Measurements from ENCODE around the gene TRAF3IP3. TPM values are rescaled to one million over a fixed set of nuclear protein-coding genes. Genes with fewer than 3 reads are reported as not detected.
A peak's percentile ranks its signal among the peaks of the same experiment; 100 is the strongest.

The TRAF3IP3 gene
- total and polyA plus RNA-seq, 2 experiments from 2014 or later = 0.99 to 1.3 TPM

GRCh38 chr1:209783386-209783785 is 27.5 kb downstream of the TRAF3IP3 start:
- no peak overlapping the region for H3K27ac ChIP-seq
- peak overlapping the region; percentile 54 for H3K4me3 ChIP-seq
- TF ChIP-seq CTCF (IDR thresholded peaks at IDR 0.05; ENCODE audit: low read depth, low read length) = no peak

DNA sequence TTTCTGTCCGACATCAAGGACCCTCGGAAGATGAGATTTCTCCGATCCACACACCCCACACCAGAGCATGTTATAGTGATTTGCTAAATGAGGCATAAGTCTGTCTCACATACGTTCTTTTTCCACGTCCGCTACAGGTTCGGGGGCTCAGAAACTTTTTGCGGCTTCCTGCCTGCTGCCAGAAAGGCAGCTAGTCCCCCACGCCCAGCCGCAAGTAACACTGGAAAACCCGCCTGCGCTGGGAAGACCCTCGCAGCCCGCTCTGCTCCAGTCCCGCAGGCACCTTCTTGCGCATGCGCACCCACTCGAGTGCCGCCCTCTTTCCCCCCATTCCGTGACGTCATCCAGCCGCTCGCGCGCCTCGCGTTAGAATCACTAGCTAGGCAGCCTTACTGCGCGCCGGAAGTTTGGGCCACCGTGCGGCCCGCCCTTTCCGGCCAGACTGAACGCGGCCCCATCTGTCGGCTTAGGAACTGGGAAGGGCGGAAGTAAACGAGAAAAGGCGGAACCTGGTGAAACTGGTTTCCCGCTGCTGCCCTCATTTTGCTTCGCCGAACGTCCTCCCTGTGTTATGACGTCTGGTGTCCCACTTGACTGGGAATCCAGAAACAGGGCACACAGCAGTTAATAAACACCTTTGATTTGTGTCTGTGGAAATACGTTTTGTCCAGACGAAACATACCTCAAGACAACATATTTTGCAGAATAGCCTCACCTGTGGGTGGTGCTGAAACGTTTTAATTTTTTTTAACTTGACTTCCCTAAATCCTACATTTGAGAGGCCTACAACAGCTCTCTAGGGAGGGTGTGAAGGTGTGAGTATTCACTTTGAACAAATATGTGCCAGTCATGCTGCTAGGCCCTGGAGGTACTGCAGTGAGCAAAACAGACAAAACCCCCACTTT is 28.7 kb downstream of the TRAF3IP3 start, which contains the start of gene C1orf74:
TSS of gene C1orf74 (minus strand) at position 295 of the 905 bp plus-strand sequence. CDS start 925 bp downstream, outside the sequence.
- Histone ChIP-seq H3K9me3 (ENCODE audit: low read depth) (no peaks in the 10 kb centered on the region), H3K27ac (peak within 1 kb of the TSS; percentile 86), H3K27me3 (peaks cover 38% of the 10 kb centered on the region), H3K4me1 (ENCODE audit: low read depth) (peaks cover 12% of the 10 kb centered on the region), H3K4me3 (peak within 1 kb of the TSS; percentile 54), H3K36me3 (no peaks in the 10 kb centered on the region)
- TF ChIP-seq CTCF (IDR thresholded peaks at IDR 0.05; ENCODE audit: low read depth, low read length) = no peak
- peak; percentile 98 to 99 for DNase-seq (ENCODE audit: low read depth in 1 of 2, low spot score in 1 of 2)

More at GRCh38 chr1:209783386-209783785, 27.5 kb downstream of the TRAF3IP3 start:
- Histone ChIP-seq H3K9me3 (ENCODE audit: low read depth) (no peaks in the 10 kb centered on the region), H3K4me1 (ENCODE audit: low read depth) (peaks cover 12% of the 10 kb centered on the region), H3K27me3 (peaks cover 29% of the 10 kb centered on the region), H3K36me3 (no peaks in the 10 kb centered on the region)
- DNase-seq (ENCODE audit: low read depth in 1 of 2, low spot score in 1 of 2) = no peak

DNA sequence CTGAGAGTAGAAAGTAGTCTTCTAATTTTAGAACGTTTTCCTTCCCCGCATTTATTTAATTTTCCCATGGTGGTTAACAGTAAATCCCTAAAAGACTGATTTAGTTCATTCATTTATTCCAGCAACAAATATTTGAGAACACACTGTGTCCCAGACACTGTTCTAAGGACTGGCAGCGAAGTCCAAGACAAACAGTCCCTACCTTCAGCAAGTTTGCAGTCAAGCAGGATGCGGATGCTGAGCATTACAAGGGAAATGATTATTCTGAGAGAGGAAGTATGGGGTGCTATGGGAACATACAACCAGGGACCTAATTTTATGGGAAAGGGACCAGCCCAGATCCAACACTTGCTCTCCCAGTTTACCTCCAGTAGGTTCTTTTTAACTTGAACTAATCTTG is 29.7 kb downstream of the TRAF3IP3 start:
- TF ChIP-seq CTCF (IDR thresholded peaks at IDR 0.05; ENCODE audit: low read depth, low read length) = no peak
- H3K36me3 ChIP-seq = no peaks in the 10 kb centered on the region
- no peak overlapping the region for H3K27ac ChIP-seq
- H3K9me3 ChIP-seq (ENCODE audit: low read depth) = no peaks in the 10 kb centered on the region
- no peak overlapping the region for H3K4me3 ChIP-seq
- peaks cover 48% of the 10 kb centered on the region for H3K27me3 ChIP-seq
- DNase-seq (ENCODE audit: low read depth in 1 of 2, low spot score in 1 of 2) = no peak
- peaks cover 12% of the 10 kb centered on the region for H3K4me1 ChIP-seq (ENCODE audit: low read depth)

- H3K36me3 ChIP-seq = no peaks in the 10 kb centered on the region
- DNase-seq (ENCODE audit: low read depth in 1 of 2, low spot score in 1 of 2) = no peak
- H3K4me3 ChIP-seq = no peak overlapping the region
- no peak for TF ChIP-seq CTCF (IDR thresholded peaks at IDR 0.05; ENCODE audit: low read depth, low read length)
- H3K27ac ChIP-seq = no peak overlapping the region
- peaks cover 12% of the 10 kb centered on the region for H3K4me1 ChIP-seq (ENCODE audit: low read depth)
- H3K27me3 ChIP-seq = peaks cover 53% of the 10 kb centered on the region
- H3K9me3 ChIP-seq (ENCODE audit: low read depth) = no peaks in the 10 kb centered on the region
Observed at GRCh38 chr1:209786146-209786545, 30.3 kb downstream of the TRAF3IP3 start.

GRCh38 chr1:209787551-209787950 is 31.7 kb downstream of the TRAF3IP3 start:
- Histone ChIP-seq H3K4me3 (no peak overlapping the region), H3K36me3 (no peaks in the 10 kb centered on the region), H3K4me1 (ENCODE audit: low read depth) (peaks cover 12% of the 10 kb centered on the region), H3K27me3 (peaks cover 65% of the 10 kb centered on the region), H3K9me3 (ENCODE audit: low read depth) (no peaks in the 10 kb centered on the region), H3K27ac (no peak overlapping the region)
- peak in 1 of 2 donors; percentile 30 for DNase-seq (ENCODE audit: low read depth in 1 of 2, low spot score in 1 of 2)
- TF ChIP-seq CTCF (IDR thresholded peaks at IDR 0.05; ENCODE audit: low read depth, low read length) = no peak
